Activated CD4-positive, alpha-beta T cell treated with anti-CD3 and anti-CD28 coated beads, Interleukin-2, amount 50 U/mL, for 1 hour (primary cell): ENCODE results near the gene SMIM11.
"Not testable (repeated sequence)": the region's sequence is repeated elsewhere in the genome, so short reads cannot be mapped to it uniquely, and the experiment has no call there.

ENCODE experiments used
- DNase-seq: peaks from one replicate; pipeline ENCODE4 v3.0.0-alpha.2; 2020

SMIM11 gene

GRCh38 chr21:34374940-34375618, at the start of gene SMIM11:
Gene SMIM11 (plus strand): TSS chr21:34375507. CDS start chr21:34379505, 3,998 bp downstream.
- DNase-seq, result not testable (repeated sequence)

GRCh38 chr21:34330055-34330454, 45.3 kb upstream of the SMIM11 start:
- no peak for DNase-seq

- DNase-seq, result no peak
Observed at GRCh38 chr21:34331726-34332125, 43.6 kb upstream of the SMIM11 start.

GRCh38 chr21:34332347-34332746, 43.0 kb upstream of the SMIM11 start:
- no peak for DNase-seq

GRCh38 chr21:34333121-34333739, 42.1 kb upstream of the SMIM11 start:
- DNase-seq, result no peak

- no peak for DNase-seq
Observed at GRCh38 chr21:34335316-34335715, 40.0 kb upstream of the SMIM11 start.

- DNase-seq, result no peak
Observed at GRCh38 chr21:34336245-34336644, 39.1 kb upstream of the SMIM11 start.

- DNase-seq, result no peak
Observed at GRCh38 chr21:34336756-34337391, 38.4 kb upstream of the SMIM11 start.

- no peak for DNase-seq
Observed at GRCh38 chr21:34337741-34338140, 37.6 kb upstream of the SMIM11 start.

- no peak for DNase-seq
Observed at GRCh38 chr21:34338226-34338625, 37.1 kb upstream of the SMIM11 start.

GRCh38 chr21:34340061-34340460, 35.2 kb upstream of the SMIM11 start:
- no peak for DNase-seq

- DNase-seq, result no peak
Observed at GRCh38 chr21:34342476-34342875, 32.8 kb upstream of the SMIM11 start.

GRCh38 chr21:34343347-34343746, 32.0 kb upstream of the SMIM11 start:
- DNase-seq, result no peak

GRCh38 chr21:34343838-34344381, 31.4 kb upstream of the SMIM11 start:
- no peak for DNase-seq

GRCh38 chr21:34344584-34344983, 30.7 kb upstream of the SMIM11 start:
- DNase-seq, result no peak

GRCh38 chr21:34345091-34345871, 30.0 kb upstream of the SMIM11 start:
- DNase-seq, result no peak

GRCh38 chr21:34345892-34346291, 29.4 kb upstream of the SMIM11 start:
- no peak for DNase-seq

GRCh38 chr21:34348890-34349519, 26.3 kb upstream of the SMIM11 start:
- DNase-seq, result no peak

- no peak for DNase-seq
Observed at GRCh38 chr21:34351786-34352241, 23.5 kb upstream of the SMIM11 start.

- DNase-seq, result no peak
Observed at GRCh38 chr21:34352556-34352955, 22.8 kb upstream of the SMIM11 start.

- DNase-seq, result no peak
Observed at GRCh38 chr21:34353182-34353581, 22.1 kb upstream of the SMIM11 start.

- no peak for DNase-seq
Observed at GRCh38 chr21:34354836-34355235, 20.5 kb upstream of the SMIM11 start.

- no peak for DNase-seq
Observed at GRCh38 chr21:34355570-34355969, 19.7 kb upstream of the SMIM11 start.
